ENCODE results near the gene GCA. TPM values are rescaled to one million over a fixed set of nuclear protein-coding genes. Genes with fewer than 3 reads are reported as not detected.

The GCA gene
- total and polyA plus RNA-seq, 2 of the 13 experiments (the other 11 are each of a cell fraction or from before 2014, with no cell fraction given) = 42.0 to 48.3 TPM

DNA sequence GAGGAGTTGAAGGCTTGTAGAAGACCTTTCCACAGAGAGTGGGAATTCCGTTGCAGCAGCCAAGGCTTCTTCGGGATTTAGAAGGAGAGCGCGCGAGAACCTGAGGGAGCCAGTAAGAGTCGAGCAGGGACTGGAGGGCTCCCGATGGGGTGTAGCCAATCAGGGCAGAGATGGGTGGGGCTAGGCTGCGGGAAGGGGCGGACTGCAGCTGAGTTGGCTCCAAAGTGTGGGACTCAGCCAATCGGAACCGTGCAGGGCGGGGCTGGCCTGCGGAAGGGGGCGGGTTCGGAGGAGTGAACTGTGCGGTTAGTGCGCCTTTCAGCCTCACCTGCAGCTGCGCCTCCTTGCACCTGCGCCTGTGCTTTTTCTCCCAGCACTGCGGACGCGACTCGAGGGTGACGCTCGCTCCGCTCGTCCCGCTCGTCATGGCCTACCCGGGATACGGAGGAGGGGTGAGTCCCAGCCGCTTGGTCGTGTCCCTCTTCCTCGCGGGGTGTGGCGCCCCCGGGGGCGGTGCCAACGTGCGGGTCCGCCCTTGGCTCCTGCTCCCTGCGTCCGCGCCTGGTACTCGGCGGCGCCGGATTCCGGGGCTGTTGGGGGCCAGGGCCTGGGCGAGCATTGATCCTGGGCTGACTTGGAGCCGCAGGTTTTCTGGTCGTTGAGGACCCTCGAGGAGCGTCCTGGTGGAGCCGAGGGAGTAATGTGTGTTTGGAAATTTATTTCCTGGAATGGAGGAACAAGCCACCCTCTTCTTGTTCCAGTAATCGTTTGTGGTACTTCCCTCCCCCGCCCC lies at the start of gene GCA (continued):
- TF ChIP-seq, protein P1, sequence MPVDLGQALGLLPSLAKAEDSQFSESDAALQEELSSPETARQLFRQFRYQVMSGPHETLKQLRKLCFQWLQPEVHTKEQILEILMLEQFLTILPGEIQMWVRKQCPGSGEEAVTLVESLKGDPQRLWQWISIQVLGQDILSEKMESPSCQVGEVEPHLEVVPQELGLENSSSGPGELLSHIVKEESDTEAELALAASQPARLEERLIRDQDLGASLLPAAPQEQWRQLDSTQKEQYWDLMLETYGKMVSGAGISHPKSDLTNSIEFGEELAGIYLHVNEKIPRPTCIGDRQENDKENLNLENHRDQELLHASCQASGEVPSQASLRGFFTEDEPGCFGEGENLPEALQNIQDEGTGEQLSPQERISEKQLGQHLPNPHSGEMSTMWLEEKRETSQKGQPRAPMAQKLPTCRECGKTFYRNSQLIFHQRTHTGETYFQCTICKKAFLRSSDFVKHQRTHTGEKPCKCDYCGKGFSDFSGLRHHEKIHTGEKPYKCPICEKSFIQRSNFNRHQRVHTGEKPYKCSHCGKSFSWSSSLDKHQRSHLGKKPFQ (CRISPR knock-in tag; IDR thresholded peaks at IDR 0.05; ENCODE audit: insufficient replicate concordance) = peak; percentile 64
- no peak for TF ChIP-seq SMARCE1 (IDR thresholded peaks at IDR 0.05; ENCODE audit: borderline replicate concordance)
- TF ChIP-seq ZNF7 (CRISPR knock-in tag; IDR thresholded peaks at IDR 0.05) = no peak
- no peak for TF ChIP-seq ZNF891 (CRISPR knock-in tag; IDR thresholded peaks at IDR 0.05)
- peak; percentile 94 for TF ChIP-seq PTBP1 (IDR thresholded peaks at IDR 0.05; ENCODE audit: low read depth, low read length, poor library complexity, severe bottlenecking)
- TF ChIP-seq, protein P2, sequence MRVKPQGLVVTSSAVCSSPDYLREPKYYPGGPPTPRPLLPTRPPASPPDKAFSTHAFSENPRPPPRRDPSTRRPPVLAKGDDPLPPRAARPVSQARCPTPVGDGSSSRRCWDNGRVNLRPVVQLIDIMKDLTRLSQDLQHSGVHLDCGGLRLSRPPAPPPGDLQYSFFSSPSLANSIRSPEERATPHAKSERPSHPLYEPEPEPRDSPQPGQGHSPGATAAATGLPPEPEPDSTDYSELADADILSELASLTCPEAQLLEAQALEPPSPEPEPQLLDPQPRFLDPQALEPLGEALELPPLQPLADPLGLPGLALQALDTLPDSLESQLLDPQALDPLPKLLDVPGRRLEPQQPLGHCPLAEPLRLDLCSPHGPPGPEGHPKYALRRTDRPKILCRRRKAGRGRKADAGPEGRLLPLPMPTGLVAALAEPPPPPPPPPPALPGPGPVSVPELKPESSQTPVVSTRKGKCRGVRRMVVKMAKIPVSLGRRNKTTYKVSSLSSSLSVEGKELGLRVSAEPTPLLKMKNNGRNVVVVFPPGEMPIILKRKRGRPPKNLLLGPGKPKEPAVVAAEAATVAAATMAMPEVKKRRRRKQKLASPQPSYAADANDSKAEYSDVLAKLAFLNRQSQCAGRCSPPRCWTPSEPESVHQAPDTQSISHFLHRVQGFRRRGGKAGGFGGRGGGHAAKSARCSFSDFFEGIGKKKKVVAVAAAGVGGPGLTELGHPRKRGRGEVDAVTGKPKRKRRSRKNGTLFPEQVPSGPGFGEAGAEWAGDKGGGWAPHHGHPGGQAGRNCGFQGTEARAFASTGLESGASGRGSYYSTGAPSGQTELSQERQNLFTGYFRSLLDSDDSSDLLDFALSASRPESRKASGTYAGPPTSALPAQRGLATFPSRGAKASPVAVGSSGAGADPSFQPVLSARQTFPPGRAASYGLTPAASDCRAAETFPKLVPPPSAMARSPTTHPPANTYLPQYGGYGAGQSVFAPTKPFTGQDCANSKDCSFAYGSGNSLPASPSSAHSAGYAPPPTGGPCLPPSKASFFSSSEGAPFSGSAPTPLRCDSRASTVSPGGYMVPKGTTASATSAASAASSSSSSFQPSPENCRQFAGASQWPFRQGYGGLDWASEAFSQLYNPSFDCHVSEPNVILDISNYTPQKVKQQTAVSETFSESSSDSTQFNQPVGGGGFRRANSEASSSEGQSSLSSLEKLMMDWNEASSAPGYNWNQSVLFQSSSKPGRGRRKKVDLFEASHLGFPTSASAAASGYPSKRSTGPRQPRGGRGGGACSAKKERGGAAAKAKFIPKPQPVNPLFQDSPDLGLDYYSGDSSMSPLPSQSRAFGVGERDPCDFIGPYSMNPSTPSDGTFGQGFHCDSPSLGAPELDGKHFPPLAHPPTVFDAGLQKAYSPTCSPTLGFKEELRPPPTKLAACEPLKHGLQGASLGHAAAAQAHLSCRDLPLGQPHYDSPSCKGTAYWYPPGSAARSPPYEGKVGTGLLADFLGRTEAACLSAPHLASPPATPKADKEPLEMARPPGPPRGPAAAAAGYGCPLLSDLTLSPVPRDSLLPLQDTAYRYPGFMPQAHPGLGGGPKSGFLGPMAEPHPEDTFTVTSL (CRISPR knock-in tag; IDR thresholded peaks at IDR 0.05; ENCODE audit: borderline replicate concordance) = peak; percentile 42; the same call in 1 of the 2 replicates
- 0 out of 2 replicates have a peak, but pooled peaks have one; percentile 59 for TF ChIP-seq ZNF326 (CRISPR knock-in tag; IDR thresholded peaks at IDR 0.05; ENCODE audit: borderline replicate concordance)
- no peak for TF ChIP-seq ZNF296 (CRISPR knock-in tag; conservative IDR thresholded peaks at IDR 0.05)
- peak; percentile 86; the same call in 1 of the 2 replicates for TF ChIP-seq TOPORS (CRISPR knock-in tag; IDR thresholded peaks at IDR 0.05)
- peak; percentile 77 for TF ChIP-seq KAT8 (CRISPR knock-in tag; IDR thresholded peaks at IDR 0.05)
- TF ChIP-seq PAF1 (CRISPR knock-in tag; IDR thresholded peaks at IDR 0.05) = no peak
- peak; percentile 28; the same call in 1 of the 2 replicates for TF ChIP-seq RAD21 (CRISPR knock-in tag; IDR thresholded peaks at IDR 0.05)
- TF ChIP-seq ZNF878 (CRISPR knock-in tag; IDR thresholded peaks at IDR 0.05) = no peak
- TF ChIP-seq NR2F2 (IDR thresholded peaks at IDR 0.05; ENCODE audit: borderline replicate concordance, low read depth) = no peak
- TF ChIP-seq, protein P3, sequence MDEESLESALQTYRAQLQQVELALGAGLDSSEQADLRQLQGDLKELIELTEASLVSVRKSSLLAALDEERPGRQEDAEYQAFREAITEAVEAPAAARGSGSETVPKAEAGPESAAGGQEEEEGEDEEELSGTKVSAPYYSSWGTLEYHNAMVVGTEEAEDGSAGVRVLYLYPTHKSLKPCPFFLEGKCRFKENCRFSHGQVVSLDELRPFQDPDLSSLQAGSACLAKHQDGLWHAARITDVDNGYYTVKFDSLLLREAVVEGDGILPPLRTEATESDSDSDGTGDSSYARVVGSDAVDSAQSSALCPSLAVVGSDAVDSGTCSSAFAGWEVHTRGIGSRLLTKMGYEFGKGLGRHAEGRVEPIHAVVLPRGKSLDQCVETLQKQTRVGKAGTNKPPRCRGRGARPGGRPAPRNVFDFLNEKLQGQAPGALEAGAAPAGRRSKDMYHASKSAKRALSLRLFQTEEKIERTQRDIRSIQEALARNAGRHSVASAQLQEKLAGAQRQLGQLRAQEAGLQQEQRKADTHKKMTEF (CRISPR knock-in tag; IDR thresholded peaks at IDR 0.05) = peak; percentile 88
- TF ChIP-seq, protein P4, sequence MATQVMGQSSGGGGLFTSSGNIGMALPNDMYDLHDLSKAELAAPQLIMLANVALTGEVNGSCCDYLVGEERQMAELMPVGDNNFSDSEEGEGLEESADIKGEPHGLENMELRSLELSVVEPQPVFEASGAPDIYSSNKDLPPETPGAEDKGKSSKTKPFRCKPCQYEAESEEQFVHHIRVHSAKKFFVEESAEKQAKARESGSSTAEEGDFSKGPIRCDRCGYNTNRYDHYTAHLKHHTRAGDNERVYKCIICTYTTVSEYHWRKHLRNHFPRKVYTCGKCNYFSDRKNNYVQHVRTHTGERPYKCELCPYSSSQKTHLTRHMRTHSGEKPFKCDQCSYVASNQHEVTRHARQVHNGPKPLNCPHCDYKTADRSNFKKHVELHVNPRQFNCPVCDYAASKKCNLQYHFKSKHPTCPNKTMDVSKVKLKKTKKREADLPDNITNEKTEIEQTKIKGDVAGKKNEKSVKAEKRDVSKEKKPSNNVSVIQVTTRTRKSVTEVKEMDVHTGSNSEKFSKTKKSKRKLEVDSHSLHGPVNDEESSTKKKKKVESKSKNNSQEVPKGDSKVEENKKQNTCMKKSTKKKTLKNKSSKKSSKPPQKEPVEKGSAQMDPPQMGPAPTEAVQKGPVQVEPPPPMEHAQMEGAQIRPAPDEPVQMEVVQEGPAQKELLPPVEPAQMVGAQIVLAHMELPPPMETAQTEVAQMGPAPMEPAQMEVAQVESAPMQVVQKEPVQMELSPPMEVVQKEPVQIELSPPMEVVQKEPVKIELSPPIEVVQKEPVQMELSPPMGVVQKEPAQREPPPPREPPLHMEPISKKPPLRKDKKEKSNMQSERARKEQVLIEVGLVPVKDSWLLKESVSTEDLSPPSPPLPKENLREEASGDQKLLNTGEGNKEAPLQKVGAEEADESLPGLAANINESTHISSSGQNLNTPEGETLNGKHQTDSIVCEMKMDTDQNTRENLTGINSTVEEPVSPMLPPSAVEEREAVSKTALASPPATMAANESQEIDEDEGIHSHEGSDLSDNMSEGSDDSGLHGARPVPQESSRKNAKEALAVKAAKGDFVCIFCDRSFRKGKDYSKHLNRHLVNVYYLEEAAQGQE (IDR thresholded peaks at IDR 0.05; ENCODE audit: borderline replicate concordance in 1 of 2, low read depth in 1 of 2, low read length in 2 of 2) = 0 out of 4 replicates have a peak, but pooled peaks of 1 of the 2 experiments have one; percentile 25
